ENCODE results near the gene TP53RK.

Gene TP53RK

DNA sequence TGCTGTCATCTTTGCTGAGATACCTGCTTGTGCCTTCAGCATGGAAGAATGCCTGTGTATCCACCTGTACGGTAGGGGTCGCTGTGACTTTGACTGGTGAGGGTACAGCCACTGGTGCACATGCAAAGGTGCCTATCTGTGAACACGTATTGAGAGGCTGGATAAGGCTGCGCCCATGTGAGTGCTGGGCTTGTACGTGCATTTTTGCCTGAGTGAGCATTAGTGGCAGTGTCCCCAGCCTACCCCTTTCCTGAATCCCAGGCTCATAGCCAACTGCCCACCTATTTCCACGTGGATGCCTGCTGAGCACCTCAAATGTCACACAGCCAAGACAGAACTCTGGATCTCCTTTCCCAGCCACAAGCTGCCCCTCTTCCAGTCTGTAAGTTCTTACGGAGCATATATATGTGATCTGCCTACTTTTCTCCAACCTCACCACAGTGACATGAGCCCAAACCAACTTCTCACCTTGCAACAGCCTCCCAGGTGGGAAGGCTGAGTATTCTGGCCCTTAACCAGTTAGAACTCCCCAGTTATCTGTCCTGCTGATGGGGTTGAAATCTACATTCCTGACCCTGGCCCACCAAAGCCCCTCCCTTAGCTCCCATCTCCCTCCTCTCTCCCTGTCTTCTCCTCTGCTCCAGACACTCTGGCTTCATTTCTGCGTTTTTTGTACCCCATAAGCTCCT lies 19.1 kb upstream of the TP53RK start:
- in situ Hi-C loops (cut with HindIII; ENCODE audit: low sequenced_read_pairs), result no loop called here

DNA sequence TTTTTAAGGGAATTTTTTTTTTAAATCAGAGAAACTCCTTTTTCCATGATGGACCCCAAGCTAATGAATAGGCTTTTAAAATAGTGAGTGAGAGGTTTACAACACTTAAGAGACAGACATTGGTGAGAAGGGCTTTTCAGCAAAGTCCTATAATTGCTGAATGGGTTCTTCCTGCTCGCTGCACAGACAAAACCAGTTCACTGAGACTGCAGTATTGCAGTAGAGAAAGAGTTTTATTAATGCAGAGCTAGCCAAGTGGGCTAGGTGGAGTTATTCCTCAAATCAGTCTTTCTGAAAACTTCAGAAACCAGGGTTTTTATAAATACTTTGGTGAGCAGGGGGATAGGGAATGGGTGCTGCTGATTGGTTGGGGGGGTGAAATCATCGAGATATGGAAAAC lies 17.0 kb upstream of the TP53RK start:
- in situ Hi-C loops (cut with HindIII; ENCODE audit: low sequenced_read_pairs), result no loop called here

DNA sequence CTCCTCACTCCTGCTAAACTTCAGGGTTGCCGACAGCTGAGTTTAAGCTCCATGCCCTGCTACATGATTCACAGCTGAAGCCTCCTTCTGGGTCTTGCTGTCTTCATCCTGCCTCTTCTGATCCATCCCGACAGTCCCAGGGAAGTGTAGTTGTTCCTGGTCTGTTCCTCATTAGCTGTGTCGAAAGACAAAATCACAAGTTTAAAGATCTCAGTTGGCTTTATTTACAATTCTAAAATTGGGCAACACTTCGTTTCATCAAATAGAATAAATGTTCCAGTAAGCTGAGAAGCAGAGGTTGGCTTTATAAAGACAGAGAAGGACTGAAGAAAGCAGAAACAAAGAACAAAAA lies 16.1 kb upstream of the TP53RK start:
- in situ Hi-C loops (cut with HindIII; ENCODE audit: low sequenced_read_pairs), result no loop called here

DNA sequence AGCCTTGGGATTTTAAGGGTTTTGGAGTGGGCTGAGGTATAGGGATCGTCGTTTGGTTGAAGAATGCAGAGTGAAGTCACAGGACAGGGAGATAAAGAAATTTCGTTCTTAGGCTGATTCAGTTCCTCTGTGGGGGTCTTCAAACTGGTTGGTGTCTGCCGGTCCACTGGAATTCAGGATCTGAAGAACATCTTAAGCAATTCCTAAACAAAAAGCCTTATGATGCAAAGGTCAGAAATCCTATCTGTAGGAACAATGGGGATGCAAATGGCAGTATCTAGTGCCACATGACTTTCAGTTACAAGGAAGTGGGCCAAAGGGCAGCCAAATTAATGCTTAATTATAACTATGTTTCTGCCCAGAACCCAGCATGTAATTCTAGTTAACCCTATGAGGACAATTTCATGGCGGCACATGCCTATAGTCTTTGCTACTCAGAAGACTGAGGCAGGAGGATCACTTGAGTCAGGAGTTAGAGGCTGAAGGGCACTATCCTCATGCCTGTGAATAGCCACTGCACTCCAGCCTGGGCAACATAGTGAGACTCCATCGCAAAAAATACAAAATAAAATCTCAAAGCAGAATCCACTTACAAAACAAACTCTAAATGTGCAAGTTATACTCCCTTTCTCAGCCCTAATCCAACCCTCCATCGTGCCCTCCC lies 15.6 kb upstream of the TP53RK start:
- in situ Hi-C loops (cut with HindIII; ENCODE audit: low sequenced_read_pairs), result no loop called here

DNA sequence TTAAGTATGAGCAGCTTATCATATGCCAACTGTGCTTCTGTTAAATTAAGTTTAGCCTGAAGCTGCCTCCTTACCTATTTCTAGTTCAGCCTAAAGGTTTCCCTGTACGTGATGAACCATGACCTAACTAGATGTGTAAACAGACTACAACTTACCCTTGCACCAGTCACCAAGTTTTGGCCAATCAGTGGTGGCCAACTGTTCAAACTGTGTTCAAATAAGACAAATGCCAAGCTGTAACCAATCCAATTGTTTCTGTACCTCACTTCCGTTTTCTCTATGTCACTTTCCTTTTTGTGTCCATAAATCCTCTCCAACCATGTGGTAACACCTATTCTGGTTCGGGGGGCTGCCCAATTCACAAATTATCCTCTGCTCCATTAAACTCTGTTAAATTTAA lies 14.2 kb upstream of the TP53RK start:
- in situ Hi-C loops (cut with HindIII; ENCODE audit: low sequenced_read_pairs), result no loop called here

DNA sequence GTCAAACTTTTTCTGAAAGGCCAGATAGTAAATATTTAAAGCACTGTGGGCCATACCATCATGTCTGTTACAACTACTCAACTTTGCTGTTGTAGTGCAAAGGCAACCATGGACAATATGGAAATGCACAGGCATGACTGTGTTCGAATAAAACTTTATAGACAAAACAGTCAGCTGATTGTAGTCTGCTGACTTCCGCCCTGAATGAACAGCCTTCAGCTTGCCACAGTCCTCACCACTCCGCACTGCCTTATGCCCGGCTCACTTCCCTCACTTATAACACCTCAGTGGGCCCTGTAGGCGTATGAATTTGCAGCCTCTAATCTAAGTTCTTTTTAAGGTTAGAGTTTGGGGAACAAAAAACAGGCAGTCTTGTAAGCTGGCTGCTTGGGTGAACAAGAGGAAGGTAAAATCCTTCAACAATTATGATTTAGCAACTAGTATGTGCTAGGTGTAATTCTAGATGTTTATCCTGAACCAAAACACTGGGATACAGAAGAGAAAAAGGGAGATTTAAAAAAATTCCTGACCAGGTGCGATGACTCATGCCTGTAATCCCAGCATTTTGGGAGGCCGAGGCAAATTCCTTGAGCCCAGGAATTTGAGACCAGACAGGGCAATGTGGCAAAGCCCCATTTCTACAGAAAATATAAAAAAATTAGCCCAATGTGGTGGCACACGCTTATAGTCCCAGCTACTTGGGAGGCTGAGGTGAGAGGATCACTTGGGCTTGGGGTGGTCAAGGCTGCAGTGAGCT lies 13.4 kb upstream of the TP53RK start:
- in situ Hi-C loops (cut with HindIII; ENCODE audit: low sequenced_read_pairs), result no loop called here

DNA sequence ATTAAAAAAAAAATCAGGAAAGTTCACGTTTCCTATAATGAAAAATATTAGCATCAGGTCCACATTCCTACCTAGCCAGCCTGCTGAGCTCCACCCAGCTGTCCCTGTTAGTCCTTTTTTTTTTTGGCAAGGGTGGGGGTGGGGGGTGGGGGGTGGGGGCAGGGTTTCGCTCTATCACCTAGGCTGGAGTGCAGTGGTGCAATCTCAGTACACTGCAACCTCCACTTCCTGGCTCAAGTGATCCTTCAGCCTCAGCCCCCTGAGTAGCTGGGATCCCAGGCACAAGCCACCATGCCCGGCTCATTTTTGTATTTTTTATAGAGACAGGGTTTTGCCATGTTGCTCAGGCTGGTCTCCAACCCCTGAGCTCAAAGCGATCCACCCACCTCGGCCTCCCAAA lies 12.7 kb upstream of the TP53RK start:
- in situ Hi-C loops (cut with HindIII; ENCODE audit: low sequenced_read_pairs), result no loop called here

DNA sequence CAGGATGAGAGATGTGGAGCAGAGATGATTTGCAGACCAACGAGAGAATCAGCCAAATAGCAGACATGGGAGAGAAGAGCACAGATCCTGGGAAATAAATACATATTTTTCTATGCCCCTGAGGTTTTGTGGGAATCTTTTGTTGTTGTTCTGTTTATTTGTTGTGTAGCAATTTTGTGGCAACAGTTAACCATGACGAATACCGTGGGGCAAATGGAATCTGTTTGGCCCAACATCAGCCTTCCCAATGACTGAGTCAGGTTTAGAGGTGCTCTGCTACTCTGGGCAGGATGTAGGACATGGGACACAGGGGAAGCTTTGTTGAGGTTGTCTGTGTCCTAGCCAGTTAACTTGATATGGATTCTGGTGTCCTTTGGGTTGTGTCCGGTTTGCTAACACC lies 12.3 kb upstream of the TP53RK start:
- in situ Hi-C loops (cut with HindIII; ENCODE audit: low sequenced_read_pairs), result no loop called here

DNA sequence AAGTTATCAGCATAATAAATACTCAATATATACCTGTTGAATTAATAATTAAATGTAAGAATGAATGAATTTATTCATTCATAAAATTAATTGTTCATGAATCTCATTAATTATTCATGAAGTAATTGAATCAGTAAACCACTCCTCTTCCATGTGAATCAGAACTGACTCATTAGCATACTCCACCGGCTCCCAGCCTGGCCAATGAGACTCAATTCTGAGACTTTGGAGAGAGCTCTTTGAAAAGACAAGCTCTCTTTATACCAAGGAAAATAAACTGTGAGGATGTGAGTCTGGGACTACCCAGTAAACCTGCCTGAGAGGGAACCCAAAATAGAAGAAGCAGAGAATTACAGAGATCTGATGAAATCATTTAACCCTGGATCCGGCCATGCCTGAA lies 11.8 kb upstream of the TP53RK start:
- in situ Hi-C loops (cut with HindIII; ENCODE audit: low sequenced_read_pairs), result no loop called here

DNA sequence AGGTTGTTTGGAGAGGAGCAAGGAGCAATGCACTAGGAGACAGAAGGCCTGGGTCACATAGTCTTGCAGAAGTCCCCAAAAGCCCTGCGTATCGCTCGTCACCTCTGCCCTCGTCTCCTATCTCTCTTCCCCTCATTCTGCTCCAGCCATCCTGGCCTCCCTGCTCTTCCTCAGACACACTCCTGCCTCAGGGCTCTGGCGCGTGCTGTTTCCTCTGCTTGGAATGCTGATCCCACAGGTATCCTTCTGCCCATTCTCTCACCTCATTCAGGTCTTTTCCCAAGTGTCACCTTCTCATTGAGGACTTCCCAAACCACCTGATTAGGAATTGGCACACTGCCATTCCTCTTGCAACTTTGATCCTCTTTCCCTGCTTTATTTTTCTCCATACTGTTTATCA lies 11.2 kb upstream of the TP53RK start:
- in situ Hi-C loops (cut with HindIII; ENCODE audit: low sequenced_read_pairs), result no loop called here

DNA sequence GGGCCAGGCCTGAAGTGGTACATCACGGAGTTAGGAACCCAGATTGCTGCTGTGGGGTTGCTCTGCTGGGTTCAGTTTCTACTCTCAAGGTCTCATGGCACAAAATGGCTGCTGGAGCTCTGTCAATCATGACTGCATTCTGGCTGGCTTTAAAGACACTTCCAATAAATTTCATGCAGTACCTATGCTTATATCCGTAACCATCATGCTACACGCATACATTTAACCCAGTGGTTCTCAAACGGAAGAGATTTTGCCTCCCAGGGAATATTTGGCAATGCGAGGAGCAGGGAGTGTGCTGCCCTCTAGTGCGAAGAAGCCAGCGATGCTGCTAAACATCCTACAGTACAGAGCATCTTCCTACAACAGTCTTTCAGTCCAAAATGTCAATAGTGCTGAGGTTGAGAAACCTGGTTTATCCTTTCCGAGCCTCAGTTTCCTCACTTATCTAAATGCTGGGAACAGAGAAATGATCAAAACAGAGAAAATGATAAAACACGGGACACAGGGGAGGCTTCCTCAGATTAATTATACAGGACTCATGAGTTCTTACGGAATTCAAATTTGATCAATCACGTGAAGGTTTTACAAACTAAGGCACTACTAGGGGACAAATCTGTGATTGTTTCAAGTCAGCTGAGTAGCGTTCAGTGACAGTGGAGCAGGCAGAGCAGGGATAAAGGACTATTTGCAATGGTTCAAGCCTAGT lies 10.6 kb upstream of the TP53RK start:
- in situ Hi-C loops (cut with HindIII; ENCODE audit: low sequenced_read_pairs), result no loop called here

DNA sequence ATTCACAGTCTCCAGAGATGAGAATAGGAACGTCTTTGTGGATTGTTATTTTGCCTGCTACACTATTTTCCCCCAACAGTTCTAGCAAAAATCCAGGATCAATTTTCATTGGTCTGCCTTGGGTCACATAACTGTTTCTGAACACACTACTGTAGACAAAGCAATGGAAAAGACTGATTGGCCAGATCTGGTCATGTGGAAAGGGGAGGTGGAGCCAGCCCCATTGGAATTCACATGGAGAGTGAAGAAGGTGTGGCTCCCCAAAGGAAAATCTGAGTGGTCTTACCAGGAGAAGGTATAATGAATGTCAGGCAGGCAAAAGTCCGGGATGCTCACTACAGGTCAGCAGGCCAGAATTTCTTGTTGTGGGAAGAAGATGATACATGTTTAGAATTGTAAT lies 9.5 kb upstream of the TP53RK start:
- in situ Hi-C loops (cut with HindIII; ENCODE audit: low sequenced_read_pairs), result no loop called here

DNA sequence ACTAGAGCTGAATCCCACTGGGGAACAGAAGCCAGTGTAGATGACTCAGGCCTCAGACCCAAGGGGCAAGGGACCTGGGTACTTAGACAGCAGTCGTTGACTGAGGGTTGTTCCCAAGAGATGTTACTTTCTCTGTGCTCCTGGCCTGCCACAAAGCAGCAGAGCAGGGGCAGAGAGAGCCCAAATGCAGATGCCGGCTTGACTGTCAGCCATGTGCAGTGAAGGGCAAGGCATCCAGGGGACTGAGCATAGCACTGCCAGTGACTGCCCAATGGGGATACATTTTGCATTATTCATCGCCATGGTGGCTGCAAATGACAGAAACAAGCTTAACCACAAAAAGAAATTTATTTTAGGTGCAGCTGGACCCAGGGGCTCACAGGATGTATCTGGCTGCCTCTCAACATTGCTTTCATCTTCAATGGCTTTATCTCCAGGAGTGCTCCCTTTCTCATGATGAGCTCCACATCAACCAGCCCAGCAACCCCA lies 7.6 kb upstream of the TP53RK start:
- in situ Hi-C loops (cut with HindIII; ENCODE audit: low sequenced_read_pairs), result no loop called here

DNA sequence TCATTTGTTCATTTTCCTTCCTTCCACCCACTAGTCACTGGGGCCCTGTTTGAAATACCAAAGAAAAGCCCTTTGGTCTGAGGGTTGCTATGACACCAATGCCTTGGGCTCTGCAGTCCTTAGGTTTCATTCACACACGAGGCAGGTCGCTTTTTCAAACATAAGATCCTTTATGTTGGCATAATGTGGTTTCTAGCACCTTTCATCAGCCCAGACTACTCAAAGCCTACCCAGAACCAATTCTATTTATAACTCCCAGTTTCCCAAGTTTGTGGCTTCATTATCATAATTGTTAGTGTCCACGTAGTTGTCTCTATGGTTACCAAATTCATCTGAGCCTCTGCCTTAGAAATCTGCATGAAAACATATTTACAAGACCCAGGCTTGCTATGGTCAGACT lies 6.6 kb upstream of the TP53RK start:
- in situ Hi-C loops (cut with HindIII; ENCODE audit: low sequenced_read_pairs), result no loop called here

DNA sequence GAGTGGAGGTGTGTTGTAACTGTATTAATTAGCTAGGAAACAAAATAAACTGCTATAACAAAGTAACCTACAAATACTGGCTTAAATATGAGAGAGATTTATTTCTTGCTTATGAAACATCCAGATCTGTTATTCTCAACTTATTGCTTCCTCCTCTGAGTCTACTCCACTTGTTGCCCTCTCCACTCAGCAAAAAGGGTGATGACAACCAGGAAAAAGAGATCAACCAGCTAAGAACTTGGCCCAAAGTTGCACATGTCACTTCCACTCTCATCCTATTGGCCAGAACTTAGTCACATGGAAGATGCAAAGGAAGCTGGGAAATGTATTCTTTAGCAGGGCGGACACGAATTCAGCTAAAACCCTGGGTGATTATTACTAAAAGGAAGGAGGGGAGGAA lies 5.2 kb upstream of the TP53RK start:
- in situ Hi-C loops (cut with HindIII; ENCODE audit: low sequenced_read_pairs), result no loop called here

DNA sequence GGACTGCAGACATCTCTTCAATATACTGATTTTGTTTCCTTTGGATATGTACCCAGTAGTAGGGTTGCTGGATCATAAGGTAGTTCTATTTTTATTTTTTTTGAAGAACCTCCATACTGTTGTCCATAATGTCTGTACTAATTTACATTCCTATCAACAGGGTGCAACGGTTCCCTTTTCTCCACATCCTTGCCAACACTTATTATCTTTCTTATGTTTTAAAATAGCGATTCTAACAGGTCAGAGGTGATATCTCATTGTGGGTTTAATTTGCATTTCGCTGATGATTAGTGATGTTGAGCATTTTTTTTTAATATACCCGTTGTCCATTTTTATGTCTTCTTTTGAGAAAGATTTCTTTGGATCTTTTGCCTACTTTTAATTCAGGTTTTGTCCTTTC lies 2.0 kb upstream of the TP53RK start:
- in situ Hi-C loops (cut with HindIII; ENCODE audit: low sequenced_read_pairs), result no loop called here

DNA sequence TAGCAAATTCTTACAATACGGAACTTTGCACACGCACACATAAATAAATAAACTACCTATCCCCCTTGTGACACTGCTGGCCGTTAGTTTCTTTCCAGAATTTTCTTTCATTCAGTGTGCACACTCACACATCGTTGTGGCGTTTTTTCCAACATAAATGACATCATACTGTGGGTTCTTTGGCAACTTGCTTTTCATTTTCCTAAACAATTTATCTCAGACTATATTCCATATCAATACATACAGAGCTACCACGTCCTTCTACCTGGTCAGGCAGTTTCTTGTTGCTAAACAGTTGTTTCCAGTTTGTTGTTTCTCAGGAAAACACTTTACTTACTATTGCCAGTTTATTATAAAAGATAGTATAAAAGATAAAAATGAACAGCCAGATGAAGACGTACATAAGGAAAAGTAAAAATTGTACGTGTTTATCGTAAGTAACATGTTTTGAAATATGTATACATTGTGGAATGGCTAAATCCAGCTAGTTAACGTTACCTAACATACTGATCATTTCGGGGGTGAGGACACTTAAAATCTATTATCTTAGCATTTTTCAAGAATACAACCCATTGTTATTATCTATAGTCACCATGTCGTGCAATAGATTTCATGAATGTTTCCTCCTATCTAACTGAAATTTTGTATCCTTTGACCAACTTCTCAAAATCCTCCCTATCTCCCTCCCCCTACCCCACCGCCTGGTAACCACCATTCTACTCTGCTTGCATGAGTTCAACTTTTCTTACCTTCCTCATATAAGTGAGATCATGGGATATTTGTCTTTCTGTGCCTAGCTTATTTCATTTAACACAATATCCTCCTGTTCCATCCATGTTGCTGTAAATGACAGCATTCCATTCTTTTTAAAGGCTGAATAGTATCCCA lies 1.2 kb upstream of the TP53RK start:
- in situ Hi-C loops (cut with HindIII; ENCODE audit: low sequenced_read_pairs), result no loop called here

DNA sequence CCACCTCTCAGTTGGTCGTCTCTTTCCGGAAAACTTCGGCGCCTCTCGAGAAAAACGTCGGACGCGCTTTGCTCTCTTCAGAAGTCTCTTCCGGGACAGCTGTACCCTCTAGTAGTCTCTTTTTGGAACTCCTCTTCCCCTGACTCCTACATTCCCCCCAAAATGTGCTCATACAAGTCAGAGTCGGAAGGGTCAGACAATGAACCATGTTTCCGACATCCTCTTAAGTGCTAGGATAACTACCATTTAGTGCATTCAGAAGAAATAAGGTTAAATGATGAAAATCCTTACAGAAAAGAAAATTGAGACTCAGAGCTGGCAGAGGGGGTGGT lies 476 bp upstream of the TP53RK start:
- in situ Hi-C loops (cut with HindIII; ENCODE audit: low sequenced_read_pairs), result no loop called here

DNA sequence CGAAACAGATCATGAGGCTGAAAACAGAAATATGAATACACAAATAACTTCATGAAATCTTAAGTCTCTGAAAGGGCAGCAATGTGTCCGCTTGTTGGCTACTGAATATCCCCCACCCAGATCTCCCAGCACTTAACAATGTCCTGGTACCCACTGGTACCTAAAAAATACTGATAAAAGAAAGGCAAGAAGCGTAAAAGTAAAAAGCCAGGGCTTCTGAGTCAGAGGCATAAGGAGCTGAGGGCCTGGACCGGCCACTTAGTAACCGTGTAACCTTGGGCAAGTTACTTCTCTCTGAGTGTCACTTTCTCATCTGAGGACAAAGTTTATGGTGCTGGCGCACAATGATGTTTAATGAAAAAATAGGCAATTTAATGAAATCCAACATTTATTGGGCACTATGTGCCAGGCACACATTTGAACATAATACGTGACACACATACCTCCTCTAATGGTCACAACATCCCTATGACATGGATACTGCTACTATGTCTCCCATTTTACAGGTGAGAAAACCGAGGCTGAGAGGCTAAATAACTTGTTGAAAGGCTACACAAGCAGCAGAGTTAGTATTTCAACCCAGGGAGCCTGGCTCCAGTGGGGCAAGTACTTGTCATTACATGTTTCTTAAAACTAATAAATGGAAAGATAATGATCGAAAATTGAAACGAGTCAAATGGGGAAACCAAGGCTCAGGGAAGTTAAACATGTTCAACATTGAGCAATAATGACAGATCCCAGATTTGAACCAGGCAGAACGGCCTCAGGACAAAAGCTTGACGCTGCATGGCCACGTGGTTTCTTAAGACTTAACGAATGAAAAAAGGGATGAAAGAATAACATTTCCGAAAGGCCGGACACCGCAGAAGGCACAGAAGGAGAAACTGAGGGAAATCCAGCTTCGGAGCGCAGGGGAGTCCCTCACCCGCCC lies 828 bp downstream of the TP53RK start:
- in situ Hi-C loops (cut with HindIII; ENCODE audit: low sequenced_read_pairs), result no loop called here

Data from endothelial cell of hepatic sinusoid (primary cell).